HG03457 (cell line): ENCODE measurements around the gene CD300LF.

Experiments
- ATAC-seq: cut with Tn5 transposase; IDR thresholded peaks from one replicate; pipeline ENCODE4 v1.9.1; 2021; ENCODE audit warnings: moderate number of reproducible peaks; ENCODE audit not compliant: unreplicated experiment

CD300LF gene

GRCh38 chr17:74645010-74645409 is 67.7 kb downstream of the CD300LF start:
- no peak for ATAC-seq

- ATAC-seq = no peak
Observed at GRCh38 chr17:74644419-74644818, 68.3 kb downstream of the CD300LF start.
